WI38 (cell line): ENCODE data around the gene LRRC30.

Experiments
- H3K4me3 ChIP-seq: 2 replicates; pipeline ENCODE4 v1.5.1; 2011; ENCODE audit warnings: low read depth, mild to moderate bottlenecking, control low read depth, low read length
- TF ChIP-seq, protein P1 (sequence below): IDR thresholded peaks from 2 replicates; pipeline ENCODE4 v1.5.1; 2012; ENCODE audit warnings: low read depth, mild to moderate bottlenecking, control low read depth, low read length

Gene LRRC30

DNA sequence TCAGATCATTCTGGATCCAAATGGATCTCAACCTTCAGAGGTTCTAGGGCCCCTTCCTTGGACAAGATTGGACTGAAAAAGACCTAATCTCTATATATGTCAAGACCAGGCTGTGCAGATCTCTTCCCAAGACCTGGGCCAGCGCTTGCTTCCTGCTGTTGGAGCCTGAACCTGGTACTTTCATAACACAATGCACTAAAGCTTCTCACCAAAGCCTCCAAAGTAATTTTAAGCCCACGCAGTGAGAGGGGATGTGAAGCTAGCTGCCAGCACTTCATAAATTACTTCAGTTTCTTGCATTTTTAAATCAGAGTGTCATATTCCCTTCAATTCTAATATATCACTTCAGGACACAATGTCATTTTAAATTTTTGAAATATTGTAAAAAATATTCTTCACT, 50.7 kb downstream of the LRRC30 start:
- TF ChIP-seq, protein P1, sequence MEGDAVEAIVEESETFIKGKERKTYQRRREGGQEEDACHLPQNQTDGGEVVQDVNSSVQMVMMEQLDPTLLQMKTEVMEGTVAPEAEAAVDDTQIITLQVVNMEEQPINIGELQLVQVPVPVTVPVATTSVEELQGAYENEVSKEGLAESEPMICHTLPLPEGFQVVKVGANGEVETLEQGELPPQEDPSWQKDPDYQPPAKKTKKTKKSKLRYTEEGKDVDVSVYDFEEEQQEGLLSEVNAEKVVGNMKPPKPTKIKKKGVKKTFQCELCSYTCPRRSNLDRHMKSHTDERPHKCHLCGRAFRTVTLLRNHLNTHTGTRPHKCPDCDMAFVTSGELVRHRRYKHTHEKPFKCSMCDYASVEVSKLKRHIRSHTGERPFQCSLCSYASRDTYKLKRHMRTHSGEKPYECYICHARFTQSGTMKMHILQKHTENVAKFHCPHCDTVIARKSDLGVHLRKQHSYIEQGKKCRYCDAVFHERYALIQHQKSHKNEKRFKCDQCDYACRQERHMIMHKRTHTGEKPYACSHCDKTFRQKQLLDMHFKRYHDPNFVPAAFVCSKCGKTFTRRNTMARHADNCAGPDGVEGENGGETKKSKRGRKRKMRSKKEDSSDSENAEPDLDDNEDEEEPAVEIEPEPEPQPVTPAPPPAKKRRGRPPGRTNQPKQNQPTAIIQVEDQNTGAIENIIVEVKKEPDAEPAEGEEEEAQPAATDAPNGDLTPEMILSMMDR = no peak
- no peak overlapping the region for H3K4me3 ChIP-seq
